GM21447 (cell line): ENCODE data around the gene FRMPD2.
A peak's percentile ranks its signal among the peaks of the same experiment; 100 is the strongest.
"Not testable (repeated sequence)": the region's sequence is repeated elsewhere in the genome, so short reads cannot be mapped to it uniquely, and the experiment has no call there.

ENCODE experiments used
- ATAC-seq: cut with Tn5 transposase; IDR thresholded peaks from one replicate; pipeline ENCODE4 v1.9.1; 2021; ENCODE audit not compliant: unreplicated experiment

FRMPD2 gene

DNA sequence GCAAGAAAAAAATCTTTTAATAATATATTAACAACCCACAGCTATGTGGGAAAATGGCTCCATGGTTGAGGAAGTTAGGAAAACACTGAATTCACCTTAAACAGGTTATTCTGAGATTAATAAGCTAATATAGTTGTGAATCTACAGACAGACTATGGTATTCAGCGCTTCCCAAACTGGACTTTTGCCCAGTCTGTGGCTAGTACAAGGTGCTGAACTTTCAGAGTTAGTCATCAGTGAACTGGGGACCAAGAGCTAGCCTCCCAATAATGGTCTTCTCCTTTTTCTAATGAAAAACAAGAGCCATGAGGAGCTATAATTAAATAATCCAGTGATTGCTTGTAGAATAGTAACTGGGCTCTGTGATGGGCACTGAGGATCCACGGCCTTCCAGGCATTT is 65.3 kb downstream of the FRMPD2 start:
- ATAC-seq = no peak

GRCh38 chr10:48207853-48208252 is 66.6 kb downstream of the FRMPD2 start:
- no peak for ATAC-seq

- no peak for ATAC-seq
These were observed 67.8 kb downstream of the FRMPD2 start for GRCh38 chr10:48206482-48207250.

DNA sequence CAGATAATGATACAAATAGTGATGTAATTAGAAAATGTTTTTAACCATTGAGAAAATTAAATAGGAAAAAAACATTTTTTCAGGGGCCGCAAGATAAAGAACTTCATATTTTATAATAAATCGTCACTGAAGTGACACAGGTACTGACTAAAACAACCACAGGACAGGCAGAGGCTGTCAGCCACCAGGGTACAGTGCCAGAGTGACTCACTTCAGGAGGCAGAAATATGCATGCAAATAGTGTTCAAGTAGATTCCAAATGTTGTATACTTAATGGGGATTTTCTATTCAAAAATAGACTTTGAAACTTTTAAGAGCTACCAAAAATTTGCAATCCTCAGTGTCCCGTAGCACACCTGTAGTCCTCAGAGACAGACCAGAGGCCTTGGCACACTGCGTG is 68.6 kb downstream of the FRMPD2 start:
- ATAC-seq = peak; percentile 80

GRCh38 chr10:48199580-48200377 is 74.7 kb downstream of the FRMPD2 start:
- no peak for ATAC-seq

DNA sequence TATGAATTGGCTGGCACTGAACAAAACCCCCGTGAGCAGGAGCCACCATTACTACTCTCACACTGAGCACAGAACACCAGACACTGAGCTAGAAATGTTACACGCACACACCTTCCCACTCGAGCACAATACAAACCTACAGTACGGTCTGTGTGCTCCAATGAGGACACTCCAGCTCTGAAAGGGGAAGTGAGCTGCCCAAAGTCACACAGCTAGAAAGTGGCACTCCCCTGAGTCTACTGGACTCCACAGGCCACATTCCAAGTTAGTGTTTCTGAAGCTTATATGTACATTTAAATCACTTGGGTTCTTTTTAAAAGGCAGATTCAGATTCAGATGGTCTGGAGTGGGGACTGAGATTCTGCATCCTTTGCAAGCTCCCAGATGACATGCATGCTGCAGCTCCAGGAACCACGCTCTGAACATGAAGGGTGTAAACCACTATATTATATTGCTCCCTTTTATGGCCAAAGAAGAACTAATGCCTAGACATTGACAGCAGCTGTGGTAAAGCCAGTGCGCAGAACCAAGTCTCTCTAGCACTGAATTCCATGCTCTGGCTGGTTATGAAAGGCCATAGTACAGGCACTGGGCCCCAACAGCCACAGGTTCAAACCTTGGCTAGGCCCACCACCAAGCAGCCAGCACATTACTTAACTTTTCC is 77.1 kb downstream of the FRMPD2 start:
- no peak for ATAC-seq

DNA sequence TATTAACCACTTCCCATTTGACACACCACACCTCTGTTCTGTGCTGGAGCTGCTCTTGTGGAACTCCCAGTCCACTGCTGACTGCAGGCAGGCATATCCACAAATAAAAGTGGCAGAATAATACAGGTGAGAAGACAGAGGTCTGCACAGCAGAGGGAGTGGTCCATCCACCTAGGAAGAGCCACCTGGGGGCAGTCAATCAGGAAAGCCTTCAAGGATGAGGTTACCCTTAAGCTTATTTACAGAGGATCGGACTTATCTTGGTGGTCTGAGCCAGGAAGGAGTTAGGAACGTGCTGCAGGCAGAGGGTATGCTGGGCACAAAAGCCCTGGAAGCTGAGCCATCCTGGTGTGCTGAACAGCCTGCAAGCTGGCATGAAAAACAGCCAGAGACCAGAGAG is 78.7 kb downstream of the FRMPD2 start:
- no peak for ATAC-seq

DNA sequence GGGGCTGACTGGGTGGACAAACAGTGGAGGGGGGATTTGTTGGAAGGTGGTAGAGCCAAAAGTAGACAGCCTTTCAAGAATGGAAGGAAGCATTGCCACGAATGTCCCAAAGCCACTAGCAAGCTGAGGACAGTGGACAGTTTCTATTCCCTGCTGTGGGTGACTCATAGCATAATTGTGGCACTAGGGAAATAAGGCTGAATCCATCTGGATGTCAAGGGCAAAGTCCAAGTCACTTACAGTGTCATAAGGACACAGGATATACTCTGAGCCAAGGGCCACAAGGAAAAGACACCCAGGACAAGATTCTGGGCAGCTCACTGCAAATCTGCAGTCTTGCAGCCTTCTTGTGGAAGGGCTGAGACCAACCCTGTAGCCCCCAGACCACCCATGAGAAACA is 79.7 kb downstream of the FRMPD2 start:
- ATAC-seq = no peak

GRCh38 chr10:48193556-48193955 is 80.9 kb downstream of the FRMPD2 start:
- ATAC-seq = no peak

- no peak for ATAC-seq
These were observed 81.5 kb downstream of the FRMPD2 start for GRCh38 chr10:48192881-48193450.

DNA sequence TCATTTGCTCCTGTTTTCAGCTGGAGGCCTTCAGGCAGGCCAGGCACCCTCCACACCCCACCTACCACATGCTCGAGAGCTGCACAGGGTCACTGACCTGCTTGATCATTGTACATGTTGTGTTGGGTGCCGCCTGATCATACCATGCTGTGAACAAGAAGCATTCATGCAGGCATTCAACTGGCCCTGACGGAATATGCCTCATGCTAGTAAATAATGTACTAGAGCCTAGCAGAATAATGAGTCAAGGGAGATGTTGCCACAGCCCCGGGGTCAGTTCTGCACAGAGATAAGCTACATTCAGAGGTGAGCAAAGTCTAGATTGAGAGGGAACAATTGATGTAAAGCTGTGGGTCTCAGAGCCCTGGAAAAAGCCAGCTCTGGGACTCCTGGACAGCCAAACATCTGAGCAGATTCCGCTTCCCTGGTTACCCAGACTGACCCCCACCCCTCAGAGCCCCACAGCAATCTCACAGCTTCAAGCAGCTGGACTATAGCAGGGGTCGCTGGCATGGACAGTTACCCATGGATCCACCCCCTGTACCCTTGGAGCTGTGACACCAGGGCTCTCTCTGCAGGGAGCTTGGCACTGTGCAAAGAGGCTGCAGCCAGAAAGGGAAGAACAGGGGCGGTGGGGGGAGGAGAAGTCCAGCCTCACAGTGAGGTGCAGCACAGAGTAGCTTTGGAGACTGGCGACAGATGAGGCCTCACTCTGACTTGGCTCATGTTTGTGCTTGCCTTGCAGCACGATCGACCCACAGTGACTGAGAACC is 86.6 kb downstream of the FRMPD2 start:
- no peak for ATAC-seq

- ATAC-seq = no peak
These were observed 87.4 kb downstream of the FRMPD2 start for GRCh38 chr10:48187126-48187525.

- not testable (repeated sequence) for ATAC-seq
These were observed 88.2 kb downstream of the FRMPD2 start for GRCh38 chr10:48186264-48186804.

DNA sequence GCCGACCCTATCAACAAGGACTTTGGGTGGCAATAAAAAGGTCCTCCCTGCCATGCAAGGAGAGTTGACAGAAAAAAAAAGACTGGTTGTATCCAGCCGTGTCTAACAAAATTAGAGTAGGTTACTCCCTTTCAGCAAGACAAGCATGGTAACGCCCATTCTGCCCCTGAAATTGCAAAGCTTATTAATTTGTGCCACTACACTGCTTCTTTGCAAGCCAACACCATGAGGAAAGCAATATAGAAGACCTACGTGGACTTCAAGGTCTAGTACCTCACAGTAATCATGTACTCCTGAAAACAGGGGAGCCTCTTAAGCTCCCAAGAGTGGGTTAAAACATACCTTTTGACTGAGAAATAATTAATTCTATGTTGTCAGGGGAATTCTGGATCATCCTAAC is 90.3 kb downstream of the FRMPD2 start:
- ATAC-seq = no peak

DNA sequence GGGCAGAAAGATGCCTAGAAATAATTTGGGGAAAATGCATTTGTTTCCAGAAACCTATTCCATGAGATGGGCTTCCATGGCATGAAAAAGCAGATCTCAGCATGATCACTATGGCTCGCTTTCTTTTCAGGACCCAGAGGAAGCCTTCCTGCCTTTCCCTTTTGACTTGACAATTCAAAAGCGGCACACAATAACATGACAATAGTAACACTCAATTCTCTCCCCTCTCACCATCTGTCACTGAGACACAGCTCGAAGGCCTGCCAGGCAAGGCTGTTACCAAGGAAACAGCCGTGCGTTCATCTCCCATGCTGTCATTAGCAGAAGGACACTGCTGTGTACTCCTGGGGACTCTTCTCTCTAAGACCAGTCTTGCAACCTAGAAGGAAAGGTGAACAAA is 101.8 kb downstream of the FRMPD2 start:
- ATAC-seq = not testable (repeated sequence)

GRCh38 chr10:48160670-48161069 is 113.8 kb downstream of the FRMPD2 start:
- ATAC-seq = not testable (repeated sequence)

- ATAC-seq = not testable (repeated sequence)
These were observed 114.3 kb downstream of the FRMPD2 start for GRCh38 chr10:48160163-48160562.

DNA sequence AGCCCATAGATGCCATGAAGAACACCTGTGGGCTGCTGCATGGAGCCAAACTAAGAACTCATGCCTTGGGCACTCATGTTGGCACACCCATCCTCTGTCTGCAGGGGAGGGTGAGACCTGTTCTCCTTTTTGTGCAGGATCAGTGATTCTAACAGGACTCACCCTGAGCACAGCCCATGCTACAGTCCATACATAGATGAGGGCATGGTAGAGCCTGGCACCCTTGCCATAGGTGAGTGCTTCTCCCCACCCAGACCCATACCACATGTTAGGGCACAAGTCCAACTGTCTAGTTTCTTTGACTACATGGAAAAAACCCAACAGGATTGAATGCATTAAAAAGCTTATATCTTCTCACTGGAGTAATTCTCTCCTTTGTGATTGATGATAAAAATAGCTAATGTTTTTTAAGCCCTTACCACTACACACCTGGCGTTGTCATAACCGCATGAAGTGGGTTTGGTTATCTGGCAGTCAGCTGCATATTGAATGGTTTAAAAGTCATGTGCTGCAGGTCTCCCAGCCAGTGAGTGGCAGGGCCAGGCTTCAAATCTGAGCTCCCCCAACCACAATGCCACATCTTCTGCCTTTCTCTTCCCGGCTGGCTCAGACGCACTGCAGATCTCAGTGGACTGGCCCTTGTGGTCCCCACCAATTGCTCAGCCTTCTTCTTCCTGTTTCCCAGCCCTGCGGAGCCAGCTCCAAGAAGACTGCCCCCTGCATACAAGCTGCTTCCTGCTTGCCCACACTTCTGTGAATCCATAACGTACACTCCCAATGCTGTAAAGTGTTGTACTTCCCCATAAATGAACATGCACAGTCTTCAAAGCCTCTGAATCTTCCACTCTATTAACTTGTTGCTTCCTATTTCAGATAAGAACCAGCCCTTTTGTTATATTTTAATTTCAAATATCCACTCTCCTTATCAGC is 120.0 kb downstream of the FRMPD2 start:
- not testable (repeated sequence) for ATAC-seq

DNA sequence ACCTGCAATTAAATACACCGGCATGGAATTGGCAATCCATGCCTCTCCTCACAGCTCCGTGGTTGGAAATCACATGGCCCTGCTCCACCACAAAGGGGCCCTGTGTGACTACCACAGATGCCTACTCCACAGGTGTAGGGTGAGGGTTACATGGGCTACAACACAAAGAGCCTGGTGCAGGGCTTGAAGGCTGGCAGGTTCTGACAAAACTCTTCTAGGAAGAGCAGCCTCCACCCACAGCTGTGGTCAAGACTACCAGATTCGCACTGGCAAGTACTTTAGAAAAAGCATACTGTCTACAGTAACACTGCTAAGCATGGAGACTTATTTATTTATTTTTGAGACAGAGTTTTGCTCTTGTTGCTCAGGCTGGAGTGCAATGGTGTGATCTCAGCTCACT is 126.9 kb downstream of the FRMPD2 start:
- not testable (repeated sequence) for ATAC-seq
